ENCODE measurements around the gene ZW10.
"Not testable (repeated sequence)": the region's sequence is repeated elsewhere in the genome, so short reads cannot be mapped to it uniquely, and the experiment has no call there.

ZW10 gene, protein sequence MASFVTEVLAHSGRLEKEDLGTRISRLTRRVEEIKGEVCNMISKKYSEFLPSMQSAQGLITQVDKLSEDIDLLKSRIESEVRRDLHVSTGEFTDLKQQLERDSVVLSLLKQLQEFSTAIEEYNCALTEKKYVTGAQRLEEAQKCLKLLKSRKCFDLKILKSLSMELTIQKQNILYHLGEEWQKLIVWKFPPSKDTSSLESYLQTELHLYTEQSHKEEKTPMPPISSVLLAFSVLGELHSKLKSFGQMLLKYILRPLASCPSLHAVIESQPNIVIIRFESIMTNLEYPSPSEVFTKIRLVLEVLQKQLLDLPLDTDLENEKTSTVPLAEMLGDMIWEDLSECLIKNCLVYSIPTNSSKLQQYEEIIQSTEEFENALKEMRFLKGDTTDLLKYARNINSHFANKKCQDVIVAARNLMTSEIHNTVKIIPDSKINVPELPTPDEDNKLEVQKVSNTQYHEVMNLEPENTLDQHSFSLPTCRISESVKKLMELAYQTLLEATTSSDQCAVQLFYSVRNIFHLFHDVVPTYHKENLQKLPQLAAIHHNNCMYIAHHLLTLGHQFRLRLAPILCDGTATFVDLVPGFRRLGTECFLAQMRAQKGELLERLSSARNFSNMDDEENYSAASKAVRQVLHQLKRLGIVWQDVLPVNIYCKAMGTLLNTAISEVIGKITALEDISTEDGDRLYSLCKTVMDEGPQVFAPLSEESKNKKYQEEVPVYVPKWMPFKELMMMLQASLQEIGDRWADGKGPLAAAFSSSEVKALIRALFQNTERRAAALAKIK

DNA sequence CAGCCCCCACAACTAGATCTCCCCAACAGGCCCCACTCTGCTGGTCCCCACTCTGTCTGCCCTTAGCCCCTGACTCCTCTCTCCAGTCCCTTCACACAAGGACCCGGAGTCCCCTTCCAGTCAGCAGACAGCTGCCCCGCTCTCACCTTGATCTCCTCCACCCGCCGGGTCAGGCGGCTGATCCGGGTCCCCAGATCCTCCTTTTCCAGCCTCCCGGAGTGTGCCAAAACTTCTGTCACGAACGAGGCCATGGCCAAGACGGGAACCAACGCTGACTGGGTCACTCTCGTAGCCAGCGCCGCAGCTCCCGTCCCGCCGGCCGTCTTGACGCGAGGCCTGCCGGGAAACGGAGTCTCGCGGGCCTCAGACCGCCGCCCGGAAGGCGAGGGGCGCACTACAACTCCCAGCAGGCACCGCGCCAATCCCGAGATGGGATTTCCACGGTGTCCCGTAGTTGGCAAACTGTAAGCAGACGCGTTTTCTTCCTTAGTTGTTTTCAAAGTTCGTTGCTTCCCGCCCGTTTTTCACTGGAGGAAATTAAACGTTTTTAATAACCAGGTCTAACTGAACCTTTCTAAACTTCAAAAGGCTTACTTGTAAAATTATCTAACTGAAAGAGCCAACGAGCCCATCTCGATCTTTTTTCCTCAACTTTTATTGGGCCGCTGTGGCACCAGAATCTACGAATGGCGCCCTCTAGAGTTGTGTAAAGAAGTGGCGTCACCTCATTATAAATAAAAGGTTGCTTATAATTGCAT lies at the start of gene ZW10:
Gene ZW10, minus strand, starts transcription at position 277 of the 758 bp plus-strand sequence. Its CDS starts 26 bp downstream, at position 251.
- peak; percentile 90 for DNase-seq

DNA sequence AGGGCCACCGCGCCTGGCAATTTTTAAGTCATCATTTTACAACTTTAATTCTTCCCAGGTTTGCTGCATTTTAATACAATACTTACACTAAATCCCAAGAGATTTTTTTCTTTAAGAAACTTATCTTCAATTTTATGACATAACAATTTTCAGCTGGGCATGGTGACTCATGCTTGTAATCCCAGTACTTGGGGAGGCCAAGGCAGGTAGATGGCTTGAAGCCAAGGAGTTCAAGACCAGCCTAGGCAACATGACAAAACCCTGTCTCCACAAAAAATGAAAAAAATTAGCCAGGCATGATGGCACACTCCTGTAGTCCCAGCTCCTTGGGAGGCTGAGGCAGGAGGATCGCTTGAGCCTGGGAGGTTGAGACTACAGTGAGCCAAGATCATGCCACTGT lies 44.9 kb upstream of the ZW10 start:
- no peak for DNase-seq

DNA sequence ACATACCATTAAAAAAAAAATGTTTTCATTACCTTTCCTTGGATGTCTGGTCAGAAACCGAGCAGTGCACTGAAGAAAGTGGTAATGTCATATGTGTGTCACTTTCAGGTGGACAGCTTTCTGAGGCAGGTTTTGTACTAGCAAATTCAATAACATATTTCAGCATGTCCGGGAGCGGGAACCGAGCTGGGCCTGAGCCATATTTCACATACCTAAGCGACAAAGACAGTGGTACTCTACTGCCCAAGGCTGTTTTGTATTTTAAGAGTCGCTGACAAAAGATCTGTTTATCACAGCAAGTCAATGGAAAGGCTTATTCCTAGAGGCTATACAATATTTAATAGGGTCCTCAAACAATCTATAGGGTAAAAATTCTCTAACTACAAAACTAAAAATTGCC lies 44.1 kb upstream of the ZW10 start:
- no peak for DNase-seq

DNA sequence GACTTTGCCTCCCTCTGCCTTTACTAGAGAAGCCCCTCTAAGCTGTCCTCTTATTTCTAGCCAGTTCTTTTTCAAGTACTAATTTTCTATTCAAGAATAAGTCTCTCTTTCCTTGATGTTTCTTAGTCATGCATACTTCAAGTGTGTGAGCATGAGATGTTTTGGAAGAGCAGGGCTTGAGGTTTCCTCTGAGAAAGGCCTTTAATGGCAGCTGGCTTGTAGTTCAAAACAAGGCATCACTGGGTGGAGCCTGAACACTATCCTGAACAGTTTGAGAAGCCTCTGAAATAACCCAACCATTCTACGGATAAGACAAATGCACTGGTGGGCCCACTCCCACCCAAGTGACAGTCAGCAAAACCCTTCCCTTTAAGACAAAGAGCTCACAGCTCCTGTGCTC lies 43.7 kb upstream of the ZW10 start:
- no peak for DNase-seq

DNA sequence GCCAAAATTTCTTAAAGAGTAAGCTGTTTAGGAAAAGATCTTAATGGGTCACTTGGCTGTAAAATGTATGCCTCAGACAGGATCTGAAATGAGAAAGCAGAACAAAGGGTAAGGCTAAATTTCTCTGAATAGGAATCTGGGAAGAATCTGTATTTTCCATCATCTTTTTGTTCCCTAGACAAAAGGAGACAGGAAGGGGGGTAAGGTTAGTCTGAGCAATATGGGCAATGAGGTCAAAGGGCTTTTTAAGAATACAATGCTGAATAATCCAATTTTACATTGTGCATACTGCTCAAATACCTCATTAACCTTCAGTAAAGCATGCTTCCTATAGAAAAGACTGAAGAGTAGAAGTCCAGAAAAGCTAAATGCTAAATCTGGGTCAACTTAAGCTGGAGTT lies 40.7 kb upstream of the ZW10 start:
- DNase-seq = no peak

DNA sequence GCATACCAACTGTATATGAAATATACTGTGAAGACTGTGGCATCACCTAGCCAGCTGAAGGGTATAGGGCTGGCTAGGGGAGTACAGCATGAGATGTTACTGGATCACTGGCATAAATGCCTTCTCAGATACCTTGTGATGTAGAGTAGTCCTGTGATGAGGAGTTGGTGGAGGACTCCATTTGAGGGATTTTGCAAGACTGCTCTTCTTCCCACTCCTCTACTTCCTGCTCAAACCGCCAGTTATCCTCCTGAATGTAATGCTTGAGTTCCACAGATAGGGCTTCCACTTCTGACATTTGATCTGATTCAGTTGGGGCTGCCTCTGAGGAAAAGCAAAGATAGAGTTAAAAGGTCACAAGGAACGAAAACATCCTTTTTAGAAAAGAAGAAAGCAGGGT lies 35.4 kb upstream of the ZW10 start:
- no peak for DNase-seq

DNA sequence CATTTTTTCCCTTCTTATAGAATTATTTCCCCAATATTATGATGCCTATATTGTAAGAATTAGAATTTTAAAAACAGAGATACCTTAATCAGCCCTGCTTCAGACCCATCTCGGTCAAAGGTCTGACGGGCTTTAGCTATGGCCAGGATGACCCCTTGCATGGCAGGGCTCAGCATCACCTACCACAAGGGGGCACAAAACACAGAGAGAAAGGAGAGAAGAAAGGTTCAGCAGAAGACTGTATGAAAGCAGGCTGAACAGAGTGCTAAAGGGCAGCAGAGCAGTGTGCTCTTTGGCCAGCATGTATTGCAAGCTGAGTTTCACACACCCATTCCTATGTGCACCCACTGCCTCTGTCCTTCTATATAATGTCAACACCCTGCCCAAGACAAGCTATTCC lies 32.9 kb upstream of the ZW10 start:
- no peak for DNase-seq

DNA sequence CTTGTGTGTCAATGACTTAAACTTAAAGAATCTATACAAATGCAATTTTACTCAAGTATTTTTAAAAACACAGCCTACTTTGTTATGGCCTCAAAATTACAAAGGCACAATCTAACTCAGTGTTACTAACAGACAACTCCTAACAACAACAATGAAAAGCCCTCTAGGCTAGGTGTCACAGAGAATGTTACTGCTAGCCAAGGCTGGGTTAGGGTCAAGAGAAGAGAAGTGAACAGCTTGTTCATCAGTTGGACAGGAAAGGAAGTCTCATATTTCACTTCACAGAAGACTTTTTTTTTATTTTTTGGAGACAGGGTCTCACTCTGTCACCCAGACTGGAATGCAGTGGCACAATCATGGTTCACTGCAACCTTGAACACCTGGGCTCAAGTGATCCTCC lies 32.1 kb upstream of the ZW10 start:
- no peak for DNase-seq

DNA sequence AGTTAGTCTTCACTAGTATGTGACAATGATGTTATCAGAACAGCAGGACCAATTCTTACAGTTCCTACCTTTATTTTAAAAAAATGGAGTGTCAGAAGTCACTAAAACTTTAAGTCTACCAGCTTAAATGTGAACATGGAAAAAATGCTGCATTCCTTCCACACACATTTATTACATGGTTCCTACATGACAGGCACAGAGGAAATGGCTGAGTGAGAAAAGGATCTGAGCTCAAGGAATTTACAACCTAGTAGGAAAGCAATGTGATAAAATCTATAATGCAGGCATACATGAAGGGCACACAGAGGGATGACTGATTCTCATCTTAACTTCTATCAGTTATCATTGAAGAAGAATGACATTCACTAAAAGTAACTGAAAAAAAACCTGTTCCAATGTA lies 29.1 kb upstream of the ZW10 start:
- DNase-seq = no peak

DNA sequence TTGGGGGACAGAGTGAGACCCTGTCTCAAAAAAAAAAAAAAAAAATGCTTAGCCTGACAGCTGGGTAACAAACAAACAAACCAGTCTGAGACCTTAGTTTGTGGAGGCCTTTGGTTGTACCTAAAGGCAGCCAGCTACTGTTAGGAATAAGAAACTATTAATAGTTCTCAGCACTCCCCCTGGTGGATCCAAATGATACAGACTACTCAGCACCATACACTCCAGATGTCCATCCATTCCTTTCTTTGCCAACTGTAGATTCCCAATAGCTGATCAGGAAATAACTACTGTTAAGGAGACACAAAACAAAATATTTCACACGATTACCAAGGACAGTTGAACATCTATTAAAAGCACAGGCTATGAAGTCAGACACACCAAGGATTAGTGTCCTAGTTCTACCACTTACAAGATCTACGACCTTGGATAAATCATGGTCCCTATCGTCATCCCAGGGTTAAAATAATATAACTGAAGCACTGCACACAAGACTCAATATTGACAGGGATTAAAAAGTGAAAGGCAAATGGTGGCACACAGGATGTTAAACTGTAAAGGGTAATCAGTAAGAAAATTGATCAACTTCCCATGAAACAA lies 23.3 kb upstream of the ZW10 start:
- no peak for DNase-seq

DNA sequence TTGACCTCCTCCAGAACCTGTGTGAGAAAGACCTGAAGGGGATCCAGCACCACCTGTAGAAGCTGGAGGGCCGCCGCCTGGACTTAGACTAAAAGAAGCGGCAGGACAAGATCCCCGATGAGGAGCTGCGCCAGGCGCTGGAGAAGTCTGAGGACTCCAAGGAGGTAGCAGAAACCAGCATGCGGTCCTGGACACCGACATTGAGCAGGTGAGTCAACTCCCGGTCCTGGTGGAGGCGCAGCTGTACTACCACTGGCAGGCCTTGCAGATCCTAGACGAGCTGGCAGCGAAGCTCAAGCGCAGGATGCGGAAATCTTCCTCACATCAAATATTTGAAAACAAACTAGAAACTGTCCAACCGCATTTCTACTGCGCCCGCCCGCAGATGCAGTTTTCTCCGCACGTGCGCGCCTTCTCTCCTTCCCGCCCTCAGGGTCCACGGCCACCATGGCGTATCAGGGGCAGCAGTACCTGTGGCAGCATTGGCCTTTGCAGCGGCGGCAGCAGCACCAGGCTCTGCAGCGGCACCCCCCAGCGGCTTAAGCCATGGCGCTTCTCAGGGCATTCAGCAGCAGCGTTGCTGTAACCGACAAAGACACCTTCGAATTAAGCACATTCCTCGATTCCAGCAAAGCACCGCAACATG lies 16.3 kb upstream of the ZW10 start:
- no peak for DNase-seq

DNA sequence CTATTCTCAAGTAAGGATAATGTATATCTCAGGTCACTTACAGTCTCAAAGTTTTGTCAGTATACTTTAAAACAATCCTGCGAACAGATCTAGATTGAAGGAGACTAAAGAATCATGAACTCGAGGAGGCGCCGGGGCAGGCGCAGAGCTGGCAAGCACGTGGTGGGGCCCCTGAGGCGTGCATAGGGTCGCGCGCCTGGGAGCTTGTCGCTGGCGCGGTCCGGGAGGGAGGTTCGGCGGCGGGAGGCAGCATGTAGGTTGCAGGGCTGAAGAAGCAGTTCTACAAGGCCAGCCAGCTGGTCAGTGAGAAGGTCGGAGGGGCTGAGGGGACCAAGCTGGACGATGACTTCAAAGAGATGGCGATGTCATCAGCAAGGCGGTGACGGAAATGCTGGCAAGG lies 15.5 kb upstream of the ZW10 start:
- DNase-seq = not testable (repeated sequence)

DNA sequence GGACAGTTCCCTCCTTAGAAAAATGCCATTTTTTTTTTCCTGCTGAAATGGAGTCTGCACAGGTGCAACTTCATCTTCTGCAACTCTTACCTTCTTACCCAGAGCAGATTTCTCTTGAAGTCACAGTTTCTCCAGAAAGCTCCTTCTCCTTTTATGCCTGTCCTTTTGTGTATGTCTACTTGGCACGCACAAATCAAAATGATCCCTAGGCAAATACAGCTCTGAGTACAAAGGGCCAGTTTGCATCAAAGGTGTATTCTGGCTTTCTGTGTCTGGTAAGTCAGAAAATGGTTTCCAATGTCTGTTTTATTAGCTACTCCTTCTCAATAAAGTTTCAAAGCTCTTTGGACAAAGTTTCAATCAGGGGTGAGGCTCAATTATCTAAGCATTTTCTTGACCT lies 8.6 kb upstream of the ZW10 start:
- no peak for DNase-seq

DNA sequence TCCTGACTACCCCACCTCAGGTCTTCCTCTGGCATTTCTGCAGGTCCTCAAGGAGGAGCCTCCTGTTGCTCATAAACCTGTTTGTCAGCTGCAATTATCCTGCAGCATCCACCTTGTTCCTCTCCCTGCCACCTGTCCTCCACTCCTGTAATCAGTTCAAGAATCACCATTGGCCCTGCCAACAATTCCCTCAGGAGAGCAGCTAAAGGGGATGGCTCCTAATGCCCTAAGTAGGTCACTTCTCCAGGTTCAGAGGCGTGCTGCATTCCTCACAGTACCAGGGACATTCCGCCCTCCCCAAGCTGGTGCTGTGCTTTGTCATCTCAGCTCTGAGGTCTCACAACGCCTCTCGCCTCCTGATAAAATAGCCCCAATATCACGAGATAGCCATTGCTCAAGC lies 8.2 kb upstream of the ZW10 start:
- DNase-seq = no peak

DNA sequence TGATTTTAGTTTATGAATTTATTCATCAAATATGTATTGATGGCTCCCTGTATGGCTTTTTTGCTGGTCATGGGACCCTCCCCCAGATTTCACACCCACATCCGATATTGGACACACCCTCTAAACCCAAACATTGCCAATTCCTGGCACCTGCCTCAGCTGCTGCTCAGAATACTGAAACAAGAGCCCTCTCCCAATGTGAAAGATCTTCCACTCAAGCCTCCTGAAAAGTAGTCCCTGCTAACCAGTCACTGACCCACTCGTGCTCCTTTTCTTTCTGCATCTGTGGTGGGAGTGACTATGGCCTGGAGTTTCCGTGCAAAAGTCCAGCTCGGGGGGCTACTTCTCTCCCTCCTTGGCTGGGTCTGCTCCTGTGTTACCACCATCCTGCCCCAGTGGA lies 6.0 kb upstream of the ZW10 start, which contains the start of gene CLDN25:
Gene CLDN25, plus strand, starts transcription at position 301 of the 400 bp plus-strand sequence. Its CDS starts 0 bp downstream, at position 301.
- no peak for DNase-seq

DNA sequence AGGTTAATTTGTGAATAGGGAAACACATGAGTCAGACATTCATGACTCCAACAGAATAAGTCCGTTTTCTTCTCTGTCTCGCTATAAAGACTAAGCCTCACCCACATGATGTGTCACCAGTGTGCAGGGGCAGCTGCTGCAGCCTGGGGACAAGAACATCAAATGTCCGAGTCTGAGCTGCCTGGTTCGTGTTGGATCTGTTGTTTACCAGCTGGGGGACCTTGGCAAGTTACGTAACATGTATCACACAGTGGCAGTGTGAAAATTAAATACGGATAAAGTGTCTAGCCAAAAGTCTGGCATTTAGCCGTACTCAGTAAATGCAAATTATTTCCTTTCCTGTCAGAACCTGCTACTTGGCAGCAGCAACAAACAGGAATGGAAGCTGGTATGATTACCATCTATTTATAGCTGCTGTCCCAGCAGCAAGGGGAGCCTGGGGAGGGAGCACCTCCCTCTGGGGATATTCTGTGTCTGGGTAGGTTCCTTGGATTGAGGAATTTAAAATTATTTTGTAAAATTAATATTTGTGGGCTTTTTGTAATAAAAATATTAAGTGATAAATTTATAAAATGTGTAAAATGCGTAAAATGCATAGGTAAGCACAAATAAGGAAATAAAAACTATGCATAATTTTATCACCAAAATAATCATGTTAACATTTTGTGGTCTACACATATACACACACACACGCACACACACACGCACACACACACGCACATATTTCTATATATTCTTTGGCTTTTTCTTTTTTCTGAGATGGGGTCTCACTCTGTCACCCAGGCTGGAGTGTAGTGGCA lies 4.8 kb upstream of the ZW10 start:
- DNase-seq = no peak

DNA sequence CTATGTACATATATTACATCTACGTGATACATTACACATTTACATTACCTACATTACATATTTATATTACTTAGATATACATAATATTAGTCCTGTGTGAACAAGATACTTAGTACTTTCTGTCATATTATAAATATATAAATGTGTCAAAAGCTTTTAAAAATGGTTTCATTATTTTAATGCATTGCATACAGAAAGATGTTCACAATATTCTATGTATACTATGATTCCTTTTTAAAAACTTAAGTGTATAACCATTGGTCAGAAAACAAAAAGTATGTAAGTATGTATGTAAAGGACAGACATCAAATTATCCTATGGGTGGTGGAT lies 647 bp upstream of the ZW10 start:
- no peak for DNase-seq

DNA sequence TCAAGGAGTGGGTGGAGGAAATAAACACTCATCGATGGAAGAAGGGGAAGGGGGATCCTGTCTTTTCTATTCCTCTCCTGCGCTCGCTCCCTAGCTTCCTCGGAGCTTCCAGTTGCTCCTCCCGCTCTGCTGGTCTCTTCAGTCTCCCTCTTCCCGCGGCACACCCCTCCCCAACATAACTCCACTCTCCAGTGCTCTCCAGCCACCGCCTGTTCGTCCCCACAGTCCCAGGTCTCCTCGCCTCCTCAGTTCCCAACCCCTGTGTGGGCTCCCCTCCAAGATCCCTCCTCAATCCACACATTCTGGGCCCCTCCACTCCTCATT lies 438 bp downstream of the ZW10 start:
- no peak for DNase-seq

DNA sequence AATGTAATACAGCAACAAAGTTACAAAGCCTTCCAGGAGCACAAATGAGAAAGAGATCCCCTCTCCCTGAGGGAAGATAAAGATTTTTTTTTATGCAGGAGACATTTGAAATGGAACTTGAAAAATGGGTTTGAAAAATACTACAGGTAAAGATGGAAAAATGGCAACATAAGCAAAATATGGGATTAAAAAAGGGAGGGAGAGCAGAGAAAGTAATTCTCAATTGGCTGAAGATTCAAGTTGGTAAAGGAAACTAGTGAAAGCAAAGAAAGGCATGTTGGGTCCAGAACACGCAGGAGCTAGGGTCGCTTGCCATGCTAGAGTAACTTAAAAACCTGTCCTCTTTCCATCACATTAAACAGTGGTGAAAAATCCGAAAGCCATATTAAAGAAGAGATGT lies 1.5 kb downstream of the ZW10 start:
- DNase-seq = no peak

DNA sequence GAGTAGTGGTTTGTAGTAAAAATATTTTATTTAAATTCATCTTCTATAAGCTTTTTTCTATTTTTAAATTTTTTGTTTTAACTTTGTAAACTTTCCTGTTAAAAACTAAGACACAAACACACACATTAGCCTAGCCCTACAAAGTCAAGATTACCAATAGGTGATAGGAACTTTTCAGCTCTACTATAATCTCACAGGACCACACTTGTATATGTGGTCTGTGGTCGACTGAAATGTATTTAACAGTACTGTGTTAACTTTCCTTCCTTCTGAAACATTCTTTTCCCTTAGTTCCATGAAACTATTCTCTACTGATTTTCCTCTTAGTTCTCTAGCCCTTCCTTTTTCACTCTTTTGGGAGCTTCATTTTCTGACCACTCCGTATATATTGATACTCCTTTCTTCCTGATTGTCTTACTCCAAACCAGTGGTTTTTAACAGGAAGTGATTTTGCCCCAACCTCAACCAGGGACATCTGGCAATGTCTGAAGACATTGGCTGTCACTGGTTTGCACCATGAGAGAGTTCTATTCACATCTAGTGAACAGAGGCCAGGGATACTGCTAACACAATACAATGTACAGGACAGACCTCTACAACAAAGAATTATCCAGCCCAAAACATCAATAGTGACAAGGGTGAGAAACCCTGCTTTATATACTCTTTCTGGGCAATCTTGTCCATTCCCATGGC lies 8.8 kb downstream of the ZW10 start:
- no peak for DNase-seq

DNA sequence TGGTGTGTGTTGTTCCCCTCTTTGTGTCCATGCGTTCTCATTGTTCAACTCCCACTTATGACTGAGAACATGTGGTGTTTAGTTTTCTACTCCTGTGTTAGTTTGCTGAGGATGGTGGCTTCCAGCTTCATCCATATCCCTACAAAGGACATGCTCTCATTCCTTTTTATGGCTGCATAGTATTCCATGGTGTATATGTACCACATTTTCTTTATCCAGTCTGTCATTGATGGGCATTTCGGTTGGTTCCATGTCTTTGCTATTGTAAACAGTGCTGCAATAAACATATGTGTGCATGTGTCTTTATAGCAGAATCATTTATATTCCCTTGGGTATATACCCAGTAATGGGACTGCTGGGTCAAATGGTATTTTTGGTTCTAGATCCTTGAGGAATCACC lies 10.5 kb downstream of the ZW10 start:
- not testable (repeated sequence) for DNase-seq

Measured in CD4-positive, alpha-beta T cell treated with Interleukin-15 for 1 hour (primary cell).